GM15510 (cell line): Measurements from ENCODE around the gene EIF4E2.

Experiments used
- POLR2A ChIP-seq: IDR thresholded peaks from 3 replicates; pipeline ENCODE4 v1.6.1; 2011; ENCODE audit warnings: borderline replicate concordance; ENCODE audit not compliant: insufficient read length; ENCODE audit errors: extremely low read depth

EIF4E2 gene

GRCh38 chr2:232615339-232615738 lies 64.8 kb downstream of the EIF4E2 start:
- TF ChIP-seq POLR2A: no peak
